GM10248 (cell line): ENCODE results near the gene TEDDM1.

Experiments
- CTCF ChIA-PET: fragments of 300-600 bp; sonication (Branson Sonifier 250); formaldehyde crosslinking; extraction: SDS; loops from one replicate; lab custom pipeline; 2021; ENCODE audit warnings: antibody characterized with exemption; lab: Yijun Ruan, JAX
- POLR2A ChIA-PET: fragments of 350-650 bp; sonication (Branson Sonifier 250); formaldehyde crosslinking; extraction: SDS; loops from one replicate; lab custom pipeline; 2020; ENCODE audit warnings: antibody characterized with exemption; lab: Yijun Ruan, JAX
- DNase-seq: peaks from one replicate; pipeline ENCODE4 v3.0.0; 2012; ENCODE audit errors: extremely low spot score
- CTCF ChIP-seq: IDR thresholded peaks from 2 replicates; pipeline ENCODE4 v1.5.1; 2012; ENCODE audit warnings: mild to moderate bottlenecking, low read depth; ENCODE audit errors: extremely low read depth, missing control alignments, control extremely low read depth

Gene TEDDM1

DNA sequence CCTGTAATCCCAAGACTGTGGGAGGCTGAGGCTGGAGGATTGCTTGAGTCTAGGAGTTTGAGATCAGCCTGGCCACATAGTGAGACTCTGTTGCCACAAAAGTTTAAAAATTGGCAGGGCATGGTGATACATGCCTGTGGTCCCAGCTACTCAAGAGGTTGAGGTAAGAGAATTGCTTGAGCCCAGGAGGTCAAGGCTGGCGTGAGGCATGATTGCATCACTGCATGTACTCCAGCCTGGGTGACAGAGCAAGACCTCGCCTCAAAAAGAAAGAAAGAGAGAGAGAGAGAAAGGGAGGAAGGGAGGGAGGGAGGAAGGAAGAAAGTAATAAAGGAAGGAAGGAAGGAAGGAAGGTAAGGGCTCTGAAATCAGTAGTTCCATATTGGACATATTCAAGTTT is 33.9 kb downstream of the TEDDM1 start:
- no peak for DNase-seq
- ChIA-PET POLR2A (no interaction called here), CTCF (no interaction called here)
- no peak for TF ChIP-seq CTCF

DNA sequence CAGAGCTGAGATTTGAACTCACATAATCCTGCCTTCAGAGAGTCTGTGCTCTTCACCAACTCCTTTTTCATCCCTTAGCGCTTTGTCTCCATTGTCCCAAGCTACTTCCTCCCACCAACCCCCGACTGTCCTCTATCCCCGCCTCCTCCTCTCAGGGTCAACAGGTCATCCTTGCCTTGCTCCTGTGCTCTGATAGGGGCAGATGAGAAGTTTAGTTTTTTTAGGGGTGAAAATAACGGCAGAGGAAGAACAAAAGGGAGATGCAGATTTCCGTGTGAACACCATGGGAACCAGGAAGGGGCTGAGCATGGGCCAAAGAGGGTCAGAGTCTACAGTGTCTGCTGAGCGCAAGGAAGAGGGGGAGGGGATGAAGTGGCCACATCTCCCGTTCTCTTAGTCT is 40.8 kb downstream of the TEDDM1 start:
- ChIA-PET POLR2A (no interaction called here), CTCF (no interaction called here)
- DNase-seq, result no peak
- TF ChIP-seq CTCF, result no peak

- ChIA-PET POLR2A (no interaction called here), CTCF (no interaction called here)
- TF ChIP-seq CTCF, result no peak
- DNase-seq, result no peak
These were observed 42.6 kb downstream of the TEDDM1 start for GRCh38 chr1:182357913-182358312.

DNA sequence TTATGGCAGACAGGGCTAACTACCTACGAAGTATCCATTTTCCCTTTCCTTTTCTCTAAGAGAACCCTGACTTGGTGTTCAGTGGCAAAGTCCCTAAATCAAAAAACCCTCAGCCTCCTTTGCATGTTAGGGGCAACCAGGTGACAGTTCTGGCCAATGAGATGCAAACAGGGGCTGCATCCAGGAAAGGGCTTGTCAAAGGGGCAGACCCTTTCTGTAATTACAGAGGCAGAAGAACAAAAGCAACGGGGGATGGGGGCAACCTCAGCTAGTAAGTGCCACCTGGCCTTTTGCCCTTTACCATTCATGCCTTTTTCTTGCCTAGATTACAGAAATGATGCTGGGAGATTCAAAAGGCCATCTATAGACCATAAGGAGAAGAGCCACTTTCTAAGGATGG is 43.3 kb downstream of the TEDDM1 start:
- POLR2A ChIA-PET, result no interaction called here
- DNase-seq, result no peak
- CTCF ChIA-PET, result no interaction called here
- TF ChIP-seq CTCF, result no peak

GRCh38 chr1:182355723-182356098 is 44.8 kb downstream of the TEDDM1 start:
- ChIA-PET POLR2A (no interaction called here), CTCF (no interaction called here)
- no peak for TF ChIP-seq CTCF
- no peak for DNase-seq

DNA sequence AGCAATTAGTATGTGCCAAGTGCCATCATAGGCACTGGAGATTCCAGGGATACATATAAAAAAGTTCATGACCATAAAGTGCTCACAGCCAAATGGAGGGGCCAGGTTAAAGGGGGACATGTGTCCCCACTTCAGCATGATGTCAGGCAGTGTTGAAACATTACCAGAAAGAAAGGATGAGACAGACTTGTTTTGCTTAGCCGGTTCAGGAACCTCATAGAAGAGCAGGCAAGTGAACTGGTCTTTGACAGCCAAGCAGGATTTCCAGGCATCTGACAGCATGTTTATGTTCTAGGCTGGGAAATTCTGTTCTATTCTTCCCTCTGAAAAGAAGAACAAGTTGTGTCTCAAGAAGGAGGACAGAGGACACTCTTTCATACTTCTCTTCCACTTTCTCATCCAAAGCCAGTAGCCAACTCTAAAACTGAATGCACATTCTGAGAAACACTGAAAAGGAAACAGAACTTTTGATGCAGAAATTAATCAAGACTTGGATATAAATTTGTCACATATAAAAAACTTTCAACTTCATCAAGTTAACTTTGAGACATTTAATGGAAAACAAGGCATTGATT is 48.6 kb downstream of the TEDDM1 start:
- no peak for TF ChIP-seq CTCF
- POLR2A ChIA-PET, result no interaction called here
- DNase-seq, result no peak
- CTCF ChIA-PET, result no interaction called here

DNA sequence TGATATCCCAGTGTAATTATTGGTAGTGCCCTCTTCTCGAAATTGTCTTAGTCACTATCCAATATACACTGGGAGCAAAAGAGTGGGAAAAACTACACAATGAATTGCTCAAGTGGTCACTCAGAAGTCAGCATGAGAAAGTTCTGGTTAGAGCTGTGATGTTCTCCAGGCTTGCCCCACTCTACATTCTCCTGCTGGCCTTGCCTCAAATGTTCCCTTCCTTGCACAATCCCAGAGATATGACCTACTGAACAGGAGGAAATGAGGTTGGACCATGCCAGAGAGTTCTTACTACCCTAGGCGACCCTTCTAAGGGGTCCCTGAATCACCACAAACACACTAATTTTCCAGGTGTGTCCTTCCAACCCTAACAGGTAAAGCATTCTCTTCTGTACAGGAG is 49.6 kb downstream of the TEDDM1 start:
- ChIA-PET CTCF (no interaction called here), POLR2A (no interaction called here)
- no peak for TF ChIP-seq CTCF
- DNase-seq, result no peak
